GM10248 (cell line): ENCODE results near the gene NINJ1.
"Not testable (repeated sequence)": the region's sequence is repeated elsewhere in the genome, so short reads cannot be mapped to it uniquely, and the experiment has no call there.

ENCODE experiments used
- CTCF ChIA-PET: fragments of 300-600 bp; sonication (Branson Sonifier 250); formaldehyde crosslinking; extraction: SDS; loops from one replicate; lab custom pipeline; 2021; ENCODE audit warnings: antibody characterized with exemption; lab: Yijun Ruan, JAX
- POLR2A ChIA-PET: fragments of 350-650 bp; sonication (Branson Sonifier 250); formaldehyde crosslinking; extraction: SDS; loops from one replicate; lab custom pipeline; 2020; ENCODE audit warnings: antibody characterized with exemption; lab: Yijun Ruan, JAX
- DNase-seq: peaks from one replicate; pipeline ENCODE4 v3.0.0; 2012; ENCODE audit errors: extremely low spot score
- TF ChIP-seq, protein P1 (sequence below): IDR thresholded peaks from 2 replicates; pipeline ENCODE4 v1.5.1; 2012; ENCODE audit warnings: mild to moderate bottlenecking, low read depth; ENCODE audit errors: extremely low read depth, missing control alignments, control extremely low read depth

Gene NINJ1

GRCh38 chr9:93118863-93119702, 15.0 kb downstream of the NINJ1 start:
- TF ChIP-seq, protein P1, sequence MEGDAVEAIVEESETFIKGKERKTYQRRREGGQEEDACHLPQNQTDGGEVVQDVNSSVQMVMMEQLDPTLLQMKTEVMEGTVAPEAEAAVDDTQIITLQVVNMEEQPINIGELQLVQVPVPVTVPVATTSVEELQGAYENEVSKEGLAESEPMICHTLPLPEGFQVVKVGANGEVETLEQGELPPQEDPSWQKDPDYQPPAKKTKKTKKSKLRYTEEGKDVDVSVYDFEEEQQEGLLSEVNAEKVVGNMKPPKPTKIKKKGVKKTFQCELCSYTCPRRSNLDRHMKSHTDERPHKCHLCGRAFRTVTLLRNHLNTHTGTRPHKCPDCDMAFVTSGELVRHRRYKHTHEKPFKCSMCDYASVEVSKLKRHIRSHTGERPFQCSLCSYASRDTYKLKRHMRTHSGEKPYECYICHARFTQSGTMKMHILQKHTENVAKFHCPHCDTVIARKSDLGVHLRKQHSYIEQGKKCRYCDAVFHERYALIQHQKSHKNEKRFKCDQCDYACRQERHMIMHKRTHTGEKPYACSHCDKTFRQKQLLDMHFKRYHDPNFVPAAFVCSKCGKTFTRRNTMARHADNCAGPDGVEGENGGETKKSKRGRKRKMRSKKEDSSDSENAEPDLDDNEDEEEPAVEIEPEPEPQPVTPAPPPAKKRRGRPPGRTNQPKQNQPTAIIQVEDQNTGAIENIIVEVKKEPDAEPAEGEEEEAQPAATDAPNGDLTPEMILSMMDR = no peak
- ChIA-PET CTCF (interaction anchor here (1.2 to 16.5 kb wide), 7 partner anchors 11 to 447 kb away, joined by 3 to 174 read pairs (median 4); no protein-coding TSS in a partner anchor), POLR2A (interaction anchor here (0.9 to 1.4 kb wide), 2 partner anchors 15 kb away, joined by 4 read pairs; partner anchors contain the start of gene NINJ1)
- DNase-seq = no peak

DNA sequence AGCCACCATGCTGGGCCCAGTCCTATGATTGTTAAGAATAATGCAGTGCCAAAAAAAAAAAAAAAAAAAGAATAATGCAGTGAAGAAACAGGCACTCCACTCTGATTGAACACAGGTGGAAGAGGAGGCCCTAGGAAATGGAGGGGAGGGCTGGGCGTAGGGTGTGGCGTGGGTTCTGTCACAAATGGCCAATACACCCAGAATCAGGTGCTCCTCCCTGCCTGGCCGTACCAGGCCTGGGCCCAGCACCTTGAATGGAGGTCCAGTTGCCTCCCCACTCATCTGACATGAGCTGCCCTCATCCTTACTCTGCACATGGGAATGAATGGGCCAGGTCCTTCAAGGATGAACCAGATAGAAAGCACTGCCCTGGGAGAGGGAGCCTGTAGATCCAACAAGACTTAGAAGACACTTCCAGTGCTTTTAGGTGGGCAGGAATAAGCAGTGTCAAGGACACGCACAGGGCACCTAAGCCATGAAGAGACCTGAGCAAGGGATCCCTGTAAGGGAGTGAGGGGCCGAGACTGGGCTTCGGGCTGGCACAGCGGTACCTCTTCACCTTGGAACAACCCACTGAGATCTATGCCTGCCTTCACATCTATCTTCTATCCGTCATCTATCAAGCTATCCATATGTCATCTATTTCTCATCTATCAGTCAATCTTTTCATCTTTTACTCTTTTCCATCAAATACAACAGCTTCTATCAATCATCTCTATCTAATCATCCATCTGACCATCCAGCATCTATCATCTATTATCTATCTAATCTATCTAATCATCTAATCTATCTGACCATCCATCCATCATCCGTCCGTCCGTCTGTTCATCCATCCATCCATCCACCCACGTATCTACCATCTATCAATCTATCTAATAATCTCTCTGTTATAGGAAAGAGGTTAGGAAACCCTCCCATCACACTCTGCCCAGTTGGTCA, 15.9 kb downstream of the NINJ1 start:
- ChIA-PET CTCF (interaction anchor here (1.4 to 16.5 kb wide), 4 partner anchors 11 to 448 kb away, joined by 3 to 174 read pairs (median 16); no protein-coding TSS in a partner anchor), POLR2A (interaction anchor here (1.4 kb wide), 1 partner anchor 16 kb away, joined by 4 read pairs; the partner anchor contains the start of gene NINJ1)
- DNase-seq = no peak
- TF ChIP-seq, protein P1 = no peak

- POLR2A ChIA-PET, DNase-seq: not testable (repeated sequence)
- CTCF ChIA-PET = interaction anchor here (1.4 to 16.5 kb wide), 2 partner anchors 10 to 449 kb away, joined by 5 to 174 read pairs; no protein-coding TSS in a partner anchor
These were observed 16.5 kb downstream of the NINJ1 start for GRCh38 chr9:93117521-93117920.

DNA sequence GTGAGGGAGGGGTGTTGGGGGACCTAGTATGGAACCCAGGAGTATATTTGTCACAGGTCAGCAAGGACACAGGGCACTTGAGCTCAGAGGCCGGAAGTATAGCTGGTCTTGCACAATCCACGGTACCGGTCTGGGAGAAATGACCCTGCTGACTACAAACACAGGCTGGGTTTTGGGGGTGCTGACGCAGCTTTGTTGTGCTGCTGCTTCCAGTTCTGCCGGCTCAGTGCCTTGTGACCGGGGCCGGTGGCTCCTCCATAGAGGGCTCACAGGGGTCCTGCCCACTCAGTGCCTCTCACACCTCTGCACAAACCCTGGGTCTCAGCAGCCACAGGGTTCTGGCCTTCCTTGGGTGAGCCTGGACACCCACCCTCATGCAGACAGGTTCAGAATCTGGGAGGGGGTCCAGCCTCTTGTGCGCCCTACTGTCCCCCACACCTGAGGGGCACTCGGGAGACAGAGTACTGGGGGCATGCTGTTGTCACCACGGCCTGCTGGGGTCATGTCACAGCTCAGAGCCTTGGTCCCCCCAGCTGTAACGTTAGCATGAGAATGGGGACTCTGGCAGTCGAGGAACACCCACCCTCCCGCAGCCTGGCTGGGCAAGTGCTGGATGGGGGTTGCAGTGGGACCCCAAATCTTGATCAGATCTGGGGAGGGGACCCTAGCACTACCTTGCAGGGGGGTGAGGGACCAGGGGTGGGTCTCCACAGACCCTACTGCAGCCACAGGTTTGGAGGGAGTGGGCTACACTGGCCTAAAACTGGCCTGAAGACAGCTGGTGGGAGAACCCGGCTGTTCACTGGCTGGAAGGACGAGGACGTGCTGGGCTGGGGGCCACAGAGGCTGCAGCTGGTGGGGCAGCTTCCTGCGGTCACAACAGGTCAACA, 17.7 kb downstream of the NINJ1 start:
- ChIA-PET POLR2A (interaction anchor here (0.7 kb wide), 2 partner anchors 24 to 1051 kb away, joined by 4 to 7 read pairs; no protein-coding TSS in a partner anchor), CTCF (interaction anchor here (16.5 kb wide), 1 partner anchor 9 kb away, joined by 174 read pairs; no protein-coding TSS in a partner anchor)

GRCh38 chr9:93115486-93116071, 18.5 kb downstream of the NINJ1 start:
- ChIA-PET CTCF (interaction anchor here (16.5 kb wide), 1 partner anchor 8 kb away, joined by 174 read pairs; no protein-coding TSS in a partner anchor), POLR2A (interaction anchor here (0.7 kb wide), 2 partner anchors 25 to 1052 kb away, joined by 4 to 7 read pairs; no protein-coding TSS in a partner anchor)
- DNase-seq = no peak
- TF ChIP-seq, protein P1 = no peak

More for the DNA sequence above, 17.7 kb downstream of the NINJ1 start:
- TF ChIP-seq, protein P1 = no peak
- no peak for DNase-seq

- POLR2A ChIA-PET = no interaction called here
These were observed 19.1 kb downstream of the NINJ1 start for GRCh38 chr9:93114984-93115335.

More at GRCh38 chr9:93114984-93115335, 19.1 kb downstream of the NINJ1 start:
- TF ChIP-seq, protein P1 = no peak
- CTCF ChIA-PET = no interaction called here
- no peak for DNase-seq
